Liver (tissue), 9 donors: ENCODE results near the gene ORM2. TPM values are rescaled to one million over a fixed set of nuclear protein-coding genes. Genes with fewer than 3 reads are reported as not detected.

Experiments
- DNase-seq: peaks from one replicate; pipeline ENCODE4 v3.0.0-alpha.2; 2017; ENCODE audit warnings: low spot score
- H3K27ac ChIP-seq, 2 donors: one replicate each; pipeline ENCODE4 v1.7.0; 2013; ENCODE audit warnings: inconsistent platforms in 2 of 2, low read length in 2 of 2, control low read depth in 1 of 2, low read depth in 1 of 2, mild to moderate bottlenecking in 1 of 2
- H3K27me3 ChIP-seq, 4 donors: one replicate each; pipeline versions ENCODE4 v1.6.1 to v1.7.0; 2013; ENCODE audit warnings: low read length in 3 of 4, inconsistent platforms in 1 of 4, mild to moderate bottlenecking in 1 of 4, moderate library complexity in 1 of 4; ENCODE audit not compliant: control insufficient read depth in 4 of 4, insufficient read depth in 4 of 4
- H3K36me3 ChIP-seq, 4 donors: one replicate each; pipeline versions ENCODE4 v1.6.1 to v1.7.0; 2013; ENCODE audit warnings: low read length in 3 of 4, mild to moderate bottlenecking in 3 of 4, low read depth in 1 of 4, moderate library complexity in 1 of 4; ENCODE audit not compliant: control insufficient read depth in 4 of 4, insufficient read depth in 3 of 4
- H3K4me1 ChIP-seq, 4 donors: one replicate each; pipeline versions ENCODE4 v1.6.1 to v1.7.0; 2013; ENCODE audit warnings: low read length in 3 of 4, mild to moderate bottlenecking in 3 of 4, moderate library complexity in 1 of 4; ENCODE audit not compliant: control insufficient read depth in 4 of 4, insufficient read depth in 4 of 4
- H3K4me3 ChIP-seq, 3 donors: one replicate each; pipeline versions ENCODE4 v1.6.1 to v1.7.0; 2013; ENCODE audit warnings: low read length in 3 of 3, control low read depth in 1 of 3, low read depth in 1 of 3, mild to moderate bottlenecking in 1 of 3
- H3K9ac ChIP-seq, 2 donors: one replicate each; pipeline ENCODE4 v1.7.0; 2013; ENCODE audit warnings: low read length in 2 of 2, mild to moderate bottlenecking in 2 of 2, moderate library complexity in 2 of 2, control low read depth in 1 of 2, low read depth in 1 of 2
- H3K9me3 ChIP-seq, 4 donors: one replicate each; pipeline versions ENCODE4 v1.6.1 to v1.7.0; 2013; ENCODE audit warnings: low read length in 3 of 4; ENCODE audit not compliant: control insufficient read depth in 4 of 4
- FOXA2 ChIP-seq: IDR thresholded peaks from 2 replicates; pipeline ENCODE4 v1.6.1; 2016; ENCODE audit warnings: antibody characterized with exemption
- HNF4A ChIP-seq, 2 donors: conservative IDR thresholded peaks; 2 replicates each; pipeline ENCODE4 v1.6.1; 2016; ENCODE audit warnings: antibody characterized with exemption in 2 of 2, mild to moderate bottlenecking in 2 of 2
- HNF4G ChIP-seq: IDR thresholded peaks from 2 replicates; pipeline ENCODE4 v1.6.1; 2016; ENCODE audit warnings: antibody characterized with exemption
- JUND ChIP-seq, 2 donors: IDR thresholded peaks; 2 replicates each; pipeline ENCODE4 v1.6.1; 2016; ENCODE audit warnings: antibody characterized with exemption in 2 of 2
- NR2F2 ChIP-seq: IDR thresholded peaks from 2 replicates; pipeline ENCODE4 v1.6.1; 2016; ENCODE audit warnings: antibody characterized with exemption
- RAD21 ChIP-seq, 2 donors: IDR thresholded peaks; 2 replicates each; pipeline ENCODE4 v1.6.1; 2016; ENCODE audit warnings: antibody characterized with exemption in 2 of 2, mild to moderate bottlenecking in 2 of 2
- RXRA ChIP-seq, 2 donors: IDR thresholded peaks; 2 replicates each; pipeline ENCODE4 v1.6.1; 2017 to 2018; ENCODE audit warnings: antibody characterized with exemption in 2 of 2, mild to moderate bottlenecking in 1 of 2
- SP1 ChIP-seq: IDR thresholded peaks from 2 replicates; pipeline ENCODE4 v1.6.1; 2018; ENCODE audit warnings: antibody characterized with exemption, mild to moderate bottlenecking
- TAF1 ChIP-seq: conservative IDR thresholded peaks from 2 replicates; pipeline ENCODE4 v1.6.1; 2016; ENCODE audit warnings: antibody characterized with exemption, mild to moderate bottlenecking
- YY1 ChIP-seq: IDR thresholded peaks from 2 replicates; pipeline ENCODE4 v1.6.1; 2016; ENCODE audit warnings: antibody characterized with exemption, mild to moderate bottlenecking
- WGBS: extraction: QIAGEN DNeasy Blood & Tissue Kit; methylation state at CpG from one replicate; pipeline ENCODE4 v1.1.7; 2013; 5-methylcytosine and 5-hydroxymethylcytosine counted together
- polyA plus RNA-seq, 2 donors: library from polyadenylated mRNA; stranded (reverse) in 1 of 2; unstranded in 1 of 2; fragments of 200-250 nt in 1 of 2; fragments of >200 nt in 1 of 2; fragmentation: Nextera tagmentation in 1 of 2; extraction: Ambion mirVana in 1 of 2; gene quantifications; one replicate each; pipeline versions ENCODE4 v1.2.1 to v1.2.3, GENCODE V29; 2013 to 2015
- total RNA-seq, 2 donors: library from RNA; depleted of rRNA; stranded (reverse); fragments of >200 nt; gene quantifications; one replicate each; pipeline ENCODE4 v1.2.3, GENCODE V29; 2014
- TF ChIP-seq, protein P1 (sequence below): IDR thresholded peaks from 2 replicates; pipeline ENCODE4 v1.6.1; 2016; ENCODE audit warnings: antibody characterized with exemption
- TF ChIP-seq, protein P2 (sequence below): fragments of 150-350 bp; IDR thresholded peaks from 2 replicates; pipeline ENCODE4 v1.5.1; 2017; ENCODE audit warnings: improper control_type of control experiment, low read depth, low read length; ENCODE audit not compliant: missing input control
- TF ChIP-seq, protein P3 (sequence below): IDR thresholded peaks from 2 replicates; pipeline ENCODE4 v1.6.1; 2016; ENCODE audit warnings: antibody characterized with exemption
- TF ChIP-seq, protein P4 (sequence below): IDR thresholded peaks from 2 replicates; pipeline ENCODE4 v1.6.1; 2016; ENCODE audit warnings: antibody characterized with exemption, mild to moderate bottlenecking
- TF ChIP-seq, protein P5 (sequence below): IDR thresholded peaks from 2 replicates; pipeline ENCODE4 v1.6.1; 2016; ENCODE audit warnings: antibody characterized with exemption
- donor health status: healthy.
- donor health status: healthy.
- donor health status: healthy.
- donor health status: healthy.
- donor health status: healthy.

Gene ORM2
- total and polyA plus RNA-seq, 4 donors, result 276 to 7,373 (median 5,310) TPM

DNA sequence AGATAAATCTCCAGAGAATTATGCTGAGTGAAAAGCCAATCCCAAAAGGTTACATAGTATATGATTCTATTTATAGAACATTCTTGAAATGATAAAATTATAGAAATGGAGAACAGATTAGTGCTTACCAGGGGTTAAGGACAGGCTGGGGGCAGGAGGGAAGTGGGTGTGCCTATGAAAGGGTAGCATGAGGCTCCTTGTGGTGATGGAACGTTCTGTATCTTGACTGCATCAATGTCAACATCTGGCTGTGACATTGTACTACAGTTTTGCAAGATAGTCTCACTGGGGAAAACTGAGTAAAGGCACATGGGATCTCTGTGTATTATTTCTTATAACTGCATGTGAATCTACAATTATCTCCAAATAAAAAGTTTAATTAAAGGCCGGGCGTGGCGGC, 22.3 kb downstream of the ORM2 start:
- peaks cover 0 to 6% (median 0%) of the 10 kb centered on the region in 4 donors for H3K4me1 ChIP-seq
- H3K9ac ChIP-seq, result no peak overlapping the region
- TF ChIP-seq NR2F2 (no peak), SP1 (no peak), TAF1 (no peak), HNF4A (conservative IDR thresholded peaks at IDR 0.05) (no peak), RAD21 (IDR thresholded peaks at IDR 0.05) (no peak), YY1 (no peak), RXRA (IDR thresholded peaks at IDR 0.05) (no peak), FOXA2 (no peak), JUND (IDR thresholded peaks at IDR 0.05) (no peak), HNF4G (no peak)
- TF ChIP-seq, protein P1, sequence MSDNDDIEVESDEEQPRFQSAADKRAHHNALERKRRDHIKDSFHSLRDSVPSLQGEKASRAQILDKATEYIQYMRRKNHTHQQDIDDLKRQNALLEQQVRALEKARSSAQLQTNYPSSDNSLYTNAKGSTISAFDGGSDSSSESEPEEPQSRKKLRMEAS, result no peak
- TF ChIP-seq, protein P2, sequence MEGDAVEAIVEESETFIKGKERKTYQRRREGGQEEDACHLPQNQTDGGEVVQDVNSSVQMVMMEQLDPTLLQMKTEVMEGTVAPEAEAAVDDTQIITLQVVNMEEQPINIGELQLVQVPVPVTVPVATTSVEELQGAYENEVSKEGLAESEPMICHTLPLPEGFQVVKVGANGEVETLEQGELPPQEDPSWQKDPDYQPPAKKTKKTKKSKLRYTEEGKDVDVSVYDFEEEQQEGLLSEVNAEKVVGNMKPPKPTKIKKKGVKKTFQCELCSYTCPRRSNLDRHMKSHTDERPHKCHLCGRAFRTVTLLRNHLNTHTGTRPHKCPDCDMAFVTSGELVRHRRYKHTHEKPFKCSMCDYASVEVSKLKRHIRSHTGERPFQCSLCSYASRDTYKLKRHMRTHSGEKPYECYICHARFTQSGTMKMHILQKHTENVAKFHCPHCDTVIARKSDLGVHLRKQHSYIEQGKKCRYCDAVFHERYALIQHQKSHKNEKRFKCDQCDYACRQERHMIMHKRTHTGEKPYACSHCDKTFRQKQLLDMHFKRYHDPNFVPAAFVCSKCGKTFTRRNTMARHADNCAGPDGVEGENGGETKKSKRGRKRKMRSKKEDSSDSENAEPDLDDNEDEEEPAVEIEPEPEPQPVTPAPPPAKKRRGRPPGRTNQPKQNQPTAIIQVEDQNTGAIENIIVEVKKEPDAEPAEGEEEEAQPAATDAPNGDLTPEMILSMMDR, result no peak
- TF ChIP-seq, protein P3, sequence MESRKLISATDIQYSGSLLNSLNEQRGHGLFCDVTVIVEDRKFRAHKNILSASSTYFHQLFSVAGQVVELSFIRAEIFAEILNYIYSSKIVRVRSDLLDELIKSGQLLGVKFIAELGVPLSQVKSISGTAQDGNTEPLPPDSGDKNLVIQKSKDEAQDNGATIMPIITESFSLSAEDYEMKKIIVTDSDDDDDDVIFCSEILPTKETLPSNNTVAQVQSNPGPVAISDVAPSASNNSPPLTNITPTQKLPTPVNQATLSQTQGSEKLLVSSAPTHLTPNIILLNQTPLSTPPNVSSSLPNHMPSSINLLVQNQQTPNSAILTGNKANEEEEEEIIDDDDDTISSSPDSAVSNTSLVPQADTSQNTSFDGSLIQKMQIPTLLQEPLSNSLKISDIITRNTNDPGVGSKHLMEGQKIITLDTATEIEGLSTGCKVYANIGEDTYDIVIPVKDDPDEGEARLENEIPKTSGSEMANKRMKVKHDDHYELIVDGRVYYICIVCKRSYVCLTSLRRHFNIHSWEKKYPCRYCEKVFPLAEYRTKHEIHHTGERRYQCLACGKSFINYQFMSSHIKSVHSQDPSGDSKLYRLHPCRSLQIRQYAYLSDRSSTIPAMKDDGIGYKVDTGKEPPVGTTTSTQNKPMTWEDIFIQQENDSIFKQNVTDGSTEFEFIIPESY, result no peak
- TF ChIP-seq, protein P4, sequence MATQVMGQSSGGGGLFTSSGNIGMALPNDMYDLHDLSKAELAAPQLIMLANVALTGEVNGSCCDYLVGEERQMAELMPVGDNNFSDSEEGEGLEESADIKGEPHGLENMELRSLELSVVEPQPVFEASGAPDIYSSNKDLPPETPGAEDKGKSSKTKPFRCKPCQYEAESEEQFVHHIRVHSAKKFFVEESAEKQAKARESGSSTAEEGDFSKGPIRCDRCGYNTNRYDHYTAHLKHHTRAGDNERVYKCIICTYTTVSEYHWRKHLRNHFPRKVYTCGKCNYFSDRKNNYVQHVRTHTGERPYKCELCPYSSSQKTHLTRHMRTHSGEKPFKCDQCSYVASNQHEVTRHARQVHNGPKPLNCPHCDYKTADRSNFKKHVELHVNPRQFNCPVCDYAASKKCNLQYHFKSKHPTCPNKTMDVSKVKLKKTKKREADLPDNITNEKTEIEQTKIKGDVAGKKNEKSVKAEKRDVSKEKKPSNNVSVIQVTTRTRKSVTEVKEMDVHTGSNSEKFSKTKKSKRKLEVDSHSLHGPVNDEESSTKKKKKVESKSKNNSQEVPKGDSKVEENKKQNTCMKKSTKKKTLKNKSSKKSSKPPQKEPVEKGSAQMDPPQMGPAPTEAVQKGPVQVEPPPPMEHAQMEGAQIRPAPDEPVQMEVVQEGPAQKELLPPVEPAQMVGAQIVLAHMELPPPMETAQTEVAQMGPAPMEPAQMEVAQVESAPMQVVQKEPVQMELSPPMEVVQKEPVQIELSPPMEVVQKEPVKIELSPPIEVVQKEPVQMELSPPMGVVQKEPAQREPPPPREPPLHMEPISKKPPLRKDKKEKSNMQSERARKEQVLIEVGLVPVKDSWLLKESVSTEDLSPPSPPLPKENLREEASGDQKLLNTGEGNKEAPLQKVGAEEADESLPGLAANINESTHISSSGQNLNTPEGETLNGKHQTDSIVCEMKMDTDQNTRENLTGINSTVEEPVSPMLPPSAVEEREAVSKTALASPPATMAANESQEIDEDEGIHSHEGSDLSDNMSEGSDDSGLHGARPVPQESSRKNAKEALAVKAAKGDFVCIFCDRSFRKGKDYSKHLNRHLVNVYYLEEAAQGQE, result no peak
- TF ChIP-seq, protein P5, sequence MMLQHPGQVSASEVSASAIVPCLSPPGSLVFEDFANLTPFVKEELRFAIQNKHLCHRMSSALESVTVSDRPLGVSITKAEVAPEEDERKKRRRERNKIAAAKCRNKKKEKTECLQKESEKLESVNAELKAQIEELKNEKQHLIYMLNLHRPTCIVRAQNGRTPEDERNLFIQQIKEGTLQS, result no peak
- H3K36me3 ChIP-seq, result peaks cover 7 to 51% (median 40%) of the 10 kb centered on the region in 4 donors
- no peak for DNase-seq
- no peak overlapping the region for H3K4me3 ChIP-seq
- H3K27ac ChIP-seq, result no peak overlapping the region
- H3K27me3 ChIP-seq, result no peaks in the 10 kb centered on the region
- WGBS, result 85% methylated on average over 4 of the region's 4 CpGs
- H3K9me3 ChIP-seq, result no peaks in the 10 kb centered on the region

DNA sequence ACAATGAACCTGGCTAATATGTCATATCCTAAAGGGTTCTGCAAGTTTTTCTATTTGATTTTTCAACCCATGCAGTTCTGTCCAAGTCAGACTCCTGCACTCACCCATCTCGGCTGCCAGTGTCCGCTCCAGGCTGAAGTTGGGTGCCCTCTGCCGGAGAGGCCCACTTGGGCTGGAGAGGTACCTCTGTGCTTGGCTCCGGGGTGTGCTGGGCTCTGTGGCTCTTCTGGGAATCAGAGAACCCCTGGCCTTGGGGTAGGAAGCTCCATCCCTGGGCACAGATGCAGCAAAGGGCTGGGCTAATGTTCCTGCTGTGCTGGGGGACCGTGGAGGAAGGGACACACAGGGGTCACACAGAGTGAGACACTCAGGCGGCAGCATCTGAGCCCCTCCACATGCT, 26.2 kb downstream of the ORM2 start:
- no peak overlapping the region for H3K9ac ChIP-seq
- H3K27ac ChIP-seq, result no peak overlapping the region
- TF ChIP-seq, protein P1, result no peak
- TF ChIP-seq, protein P5, result no peak
- H3K4me1 ChIP-seq, result peaks cover 0 to 5% (median 0%) of the 10 kb centered on the region in 4 donors
- 93% methylated on average over 6 of the region's 6 CpGs for WGBS
- no peaks in the 10 kb centered on the region for H3K27me3 ChIP-seq
- no peak for DNase-seq
- peaks cover 14 to 55% (median 39%) of the 10 kb centered on the region in 4 donors for H3K36me3 ChIP-seq
- H3K4me3 ChIP-seq, result no peak overlapping the region
- H3K9me3 ChIP-seq, result no peaks in the 10 kb centered on the region
